Islet precursor cell (in vitro differentiated cells): ENCODE results near the gene ELOA.
A peak's percentile ranks its signal among the peaks of the same experiment; 100 is the strongest.
"Not testable (repeated sequence)": the region's sequence is repeated elsewhere in the genome, so short reads cannot be mapped to it uniquely, and the experiment has no call there.

Experiments used
- DNase-seq: peaks from one replicate; pipeline ENCODE4 v3.0.0-alpha.2; 2018

The ELOA gene

GRCh38 chr1:23743287-23744152, at the start of gene ELOA:
TSS of gene ELOA (plus strand) at chr1:23743471. CDS start at chr1:23743504, 33 bp downstream.
- peak; percentile 82 for DNase-seq

DNA sequence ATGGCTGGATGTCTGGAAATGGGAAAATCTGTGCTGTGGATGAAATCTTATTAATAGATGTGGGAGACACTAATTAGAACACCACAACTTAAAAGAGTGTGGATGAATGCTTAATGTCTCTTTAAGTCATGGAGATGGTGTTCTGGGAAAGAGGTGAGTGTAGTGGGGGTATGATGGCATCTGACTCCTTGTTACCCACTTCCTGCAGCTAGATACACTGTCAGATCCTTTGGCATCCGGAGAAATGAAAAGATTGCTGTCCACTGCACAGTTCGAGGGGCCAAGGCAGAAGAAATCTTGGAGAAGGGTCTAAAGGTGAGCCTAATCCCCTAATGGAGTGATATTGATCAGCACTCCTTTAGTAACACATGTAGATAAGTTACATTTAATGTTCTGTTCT, 49.7 kb upstream of the ELOA start:
- no peak for DNase-seq

GRCh38 chr1:23694371-23694770, 48.9 kb upstream of the ELOA start:
- DNase-seq, result no peak

DNA sequence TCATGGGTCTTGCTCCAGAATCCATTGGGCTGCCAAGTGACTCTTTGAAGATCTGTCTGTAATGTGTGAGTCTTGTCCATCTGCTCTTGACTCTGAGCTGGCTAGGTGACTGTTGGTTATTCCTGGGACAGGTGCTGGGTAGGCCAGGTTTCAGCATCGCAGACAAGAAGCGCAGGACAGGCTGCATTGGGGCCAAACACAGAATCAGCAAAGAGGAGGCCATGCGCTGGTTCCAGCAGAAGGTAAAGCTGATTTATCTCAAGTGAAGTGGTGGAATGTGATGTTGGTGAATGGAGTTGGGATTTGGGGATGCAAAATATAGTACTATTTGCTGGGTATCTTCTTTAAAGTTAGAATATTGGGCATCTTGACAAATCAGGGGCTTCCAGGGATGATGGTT, 47.6 kb upstream of the ELOA start:
- DNase-seq, result no peak

DNA sequence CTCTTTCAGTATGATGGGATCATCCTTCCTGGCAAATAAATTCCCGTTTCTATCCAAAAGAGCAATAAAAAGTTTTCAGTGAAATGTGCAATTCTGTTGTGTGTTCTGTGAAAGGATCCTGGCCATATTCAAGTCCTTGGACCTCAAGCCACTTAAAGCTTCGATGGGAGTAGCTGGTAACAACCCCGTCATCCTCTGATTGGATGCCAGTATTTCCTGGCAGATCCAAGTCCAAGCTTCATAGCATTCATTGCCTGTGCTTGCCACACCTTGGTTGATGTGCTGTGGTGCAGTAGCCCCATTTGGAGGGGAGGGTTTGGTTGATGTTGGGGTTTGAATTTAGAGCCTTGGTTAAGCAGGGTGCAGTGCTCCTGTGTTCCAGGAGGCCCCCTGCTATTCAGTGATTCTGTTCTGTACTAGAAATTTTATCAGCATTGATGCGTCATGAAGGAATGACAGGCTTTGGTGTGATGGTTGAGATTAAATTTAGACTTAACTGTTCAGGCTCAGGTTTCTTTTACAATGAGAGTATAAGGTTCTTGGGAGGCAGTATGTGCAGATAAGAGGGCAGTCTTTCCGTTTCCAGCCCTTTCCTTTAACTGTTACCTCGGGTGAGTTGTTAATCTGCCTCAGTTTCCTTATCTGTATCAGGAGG, 46.8 kb upstream of the ELOA start:
- no peak for DNase-seq

- DNase-seq, result no peak
Observed at GRCh38 chr1:23698466-23698865, 44.8 kb upstream of the ELOA start.

GRCh38 chr1:23699280-23700179, 43.7 kb upstream of the ELOA start:
- peak; percentile 61 for DNase-seq

GRCh38 chr1:23701310-23701709, 42.0 kb upstream of the ELOA start:
- no peak for DNase-seq

GRCh38 chr1:23701996-23702395, 41.3 kb upstream of the ELOA start:
- DNase-seq, result no peak

DNA sequence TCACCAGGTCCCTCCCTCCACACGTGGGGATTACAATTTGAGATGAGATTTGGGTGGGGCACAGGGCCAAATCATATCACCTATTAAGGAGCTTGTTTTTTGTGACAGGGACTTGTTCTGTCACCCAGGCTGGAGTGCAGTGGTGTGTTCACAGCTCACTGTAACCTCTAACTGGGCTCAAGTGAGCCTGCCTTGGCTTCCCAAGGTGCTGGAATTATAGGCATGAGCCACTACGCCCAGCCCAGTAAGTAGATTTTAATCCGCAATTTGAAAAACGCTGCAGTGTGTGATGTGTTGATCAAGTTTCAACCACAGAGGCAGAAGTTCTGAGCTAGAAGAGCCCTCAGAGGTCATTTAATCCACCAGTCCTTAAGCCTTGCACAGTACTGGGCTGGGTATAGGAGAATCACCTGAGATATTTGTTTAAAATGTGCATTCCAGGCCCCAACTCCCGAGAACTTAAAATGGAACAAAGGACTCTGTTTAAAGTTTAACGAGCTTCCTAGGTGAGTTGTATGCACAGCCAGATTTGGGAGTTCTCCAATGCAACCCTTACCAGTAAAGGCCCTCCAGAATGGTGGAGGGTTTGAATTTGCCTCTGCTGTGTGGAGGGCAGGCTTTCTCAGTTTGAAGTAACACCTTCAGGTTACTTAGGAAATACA, 38.3 kb upstream of the ELOA start:
- DNase-seq, result no peak

DNA sequence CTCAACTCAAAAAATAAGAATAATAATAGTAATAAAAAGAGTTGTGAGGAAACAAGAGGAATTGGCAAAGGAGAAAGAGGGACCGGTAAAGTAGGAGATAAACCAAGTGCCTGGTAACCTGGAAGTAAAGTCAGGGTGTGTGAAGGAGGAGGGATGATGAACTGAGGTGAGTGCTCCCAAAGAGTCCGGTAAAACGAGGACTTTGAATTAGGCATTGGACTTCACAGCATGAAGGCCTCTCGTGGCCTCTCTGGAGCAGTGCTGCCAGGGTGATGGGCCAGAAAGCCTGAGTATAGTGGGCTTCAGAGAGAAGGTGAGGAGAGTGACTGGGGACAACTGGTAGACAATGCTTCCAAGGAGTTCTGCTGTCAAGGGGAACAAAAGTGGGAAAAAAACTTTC, 34.0 kb upstream of the ELOA start:
- no peak for DNase-seq

DNA sequence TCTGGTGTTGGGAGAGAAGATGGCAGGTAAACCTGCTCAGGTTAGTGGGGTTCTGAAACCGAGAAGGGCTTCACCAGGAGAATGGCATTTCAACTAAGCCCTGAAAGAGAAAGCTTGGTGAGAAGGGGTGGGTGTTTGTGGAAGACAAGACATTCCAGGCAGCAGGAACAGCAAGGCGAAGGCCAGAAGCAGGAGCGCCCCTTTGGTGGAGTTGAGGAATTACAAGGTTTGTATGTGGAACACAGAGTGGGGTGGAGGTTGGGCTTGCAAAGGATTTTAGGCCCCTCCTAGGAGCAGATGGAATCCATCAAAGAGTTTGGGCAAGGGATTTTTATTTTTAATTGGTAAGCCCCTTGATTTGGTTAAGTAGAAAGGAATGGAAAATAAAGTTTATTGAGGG, 24.8 kb upstream of the ELOA start:
- DNase-seq, result peak; percentile 86

GRCh38 chr1:23719162-23719820, 24.0 kb upstream of the ELOA start:
- DNase-seq, result no peak

DNA sequence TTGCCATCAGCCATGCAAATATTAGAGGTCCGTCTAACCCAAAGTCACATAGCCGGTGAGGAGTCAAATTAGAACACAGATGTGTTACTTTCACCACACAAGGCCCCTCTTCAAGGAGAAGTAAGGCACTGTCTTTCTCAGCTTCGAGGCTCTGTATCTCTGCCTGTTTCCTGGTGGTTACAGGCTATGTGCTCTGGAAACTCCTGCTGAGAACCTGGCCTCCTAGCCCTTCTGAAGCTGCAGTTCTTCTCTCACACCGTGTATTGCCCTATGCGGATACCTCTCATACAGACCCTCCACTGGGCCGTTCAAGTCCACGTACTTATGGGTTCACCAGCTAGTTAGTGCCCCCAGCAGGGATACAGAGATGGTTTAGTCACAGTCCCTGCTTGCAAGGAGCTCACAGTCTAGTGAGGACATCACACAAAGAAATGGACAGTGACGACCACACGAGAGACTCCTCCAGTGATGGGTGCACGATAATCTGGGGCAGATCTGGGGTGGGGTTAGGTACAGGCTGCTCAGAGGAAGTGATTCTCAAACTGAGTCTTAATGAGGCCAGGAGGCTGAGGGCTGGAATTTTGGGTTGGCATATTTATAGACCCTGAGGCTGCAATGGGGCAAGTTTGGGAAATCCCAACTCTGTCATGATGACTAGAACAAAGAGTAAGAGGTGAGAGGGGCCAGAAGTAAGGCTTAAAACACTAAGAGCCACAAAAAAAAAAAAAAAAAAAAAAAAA, 22.8 kb upstream of the ELOA start:
- DNase-seq, result no peak

GRCh38 chr1:23722652-23723051, 20.6 kb upstream of the ELOA start:
- DNase-seq, result no peak

- no peak for DNase-seq
Observed at GRCh38 chr1:23726686-23727085, 16.6 kb upstream of the ELOA start.

- DNase-seq, result no peak
Observed at GRCh38 chr1:23727362-23727811, 15.9 kb upstream of the ELOA start.

- DNase-seq, result no peak
Observed at GRCh38 chr1:23732363-23733224, 10.7 kb upstream of the ELOA start.

- DNase-seq, result not testable (repeated sequence)
Observed at GRCh38 chr1:23733281-23733680, 10.0 kb upstream of the ELOA start.

- no peak for DNase-seq
Observed at GRCh38 chr1:23736437-23737134, 6.7 kb upstream of the ELOA start.
